OCI-LY3 (cell line): ENCODE data around the gene FMR1.

Experiments used
- H2AFZ ChIP-seq: fragments of 200-600, 300-600 bp; shearing (Covaris generic); 2 replicates; pipeline ENCODE4 v1.6.0; 2014; ENCODE audit warnings: antibody characterized with exemption, low read depth, low read length
- H3K27ac ChIP-seq: fragments of 200-600, 300-600 bp; sonication (generic); 2 replicates; pipeline ENCODE4 v1.5.1; 2014; ENCODE audit warnings: mild to moderate bottlenecking, low read length, moderate library complexity, mixed read lengths
- H3K27me3 ChIP-seq: fragments of 200-600, 300-600 bp; sonication (generic); 2 replicates; pipeline ENCODE4 v1.6.1; 2014; ENCODE audit warnings: low read depth, low read length, mixed read lengths
- H3K36me3 ChIP-seq: fragments of 200-600, 300-600 bp; sonication (generic); replicated peaks from 2 replicates; pipeline ENCODE3; 2014; ENCODE audit warnings: low read depth, low read length, mixed read lengths
- H3K4me1 ChIP-seq: fragments of 300-600, 200-600 bp; sonication (generic); 2 replicates; pipeline ENCODE4 v1.6.1; 2014; ENCODE audit warnings: low read length, mixed read lengths
- H3K4me2 ChIP-seq: fragments of 200-600, 300-600 bp; sonication (generic); 2 replicates; pipeline ENCODE4 v1.6.1; 2014; ENCODE audit warnings: low read length, mixed read lengths
- H3K4me3 ChIP-seq: fragments of 300-600, 200-600 bp; sonication (generic); 2 replicates; pipeline ENCODE4 v1.5.1; 2014; ENCODE audit warnings: antibody characterized with exemption, mild to moderate bottlenecking, low read length, moderate library complexity
- H3K79me2 ChIP-seq: fragments of 300-600, 200-600 bp; shearing (Covaris generic); 2 replicates; pipeline ENCODE4 v1.6.1; 2014; ENCODE audit warnings: mild to moderate bottlenecking, low read length, mixed read lengths
- H3K9ac ChIP-seq: fragments of 300-600, 200-600 bp; shearing (Covaris generic); 2 replicates; pipeline ENCODE4 v1.6.0; 2014; ENCODE audit warnings: mild to moderate bottlenecking, low read length, moderate library complexity
- H3K9me3 ChIP-seq: fragments of 200-600, 300-600 bp; shearing (Covaris generic); 2 replicates; pipeline ENCODE4 v1.6.1; 2014; ENCODE audit warnings: low read length, mixed read lengths; ENCODE audit not compliant: insufficient read depth
- H4K20me1 ChIP-seq: fragments of 200-600, 300-600 bp; sonication (generic); 2 replicates; pipeline ENCODE4 v1.6.1; 2016; ENCODE audit warnings: low read length, mixed read lengths; ENCODE audit not compliant: insufficient read depth
- EZH2phosphoT487 ChIP-seq: fragments of 200-600 bp; shearing (Covaris generic); IDR thresholded peaks from 2 replicates; pipeline ENCODE4 v1.6.1; 2018; ENCODE audit warnings: antibody characterized with exemption, mixed run types, low read depth
- TF ChIP-seq, protein P1 (sequence below): fragments of 200-600, 300-600 bp; sonication (generic); IDR thresholded peaks from 2 replicates; pipeline ENCODE4 v1.5.1; 2014; ENCODE audit warnings: antibody characterized with exemption, low read length, low read depth

Gene FMR1

DNA sequence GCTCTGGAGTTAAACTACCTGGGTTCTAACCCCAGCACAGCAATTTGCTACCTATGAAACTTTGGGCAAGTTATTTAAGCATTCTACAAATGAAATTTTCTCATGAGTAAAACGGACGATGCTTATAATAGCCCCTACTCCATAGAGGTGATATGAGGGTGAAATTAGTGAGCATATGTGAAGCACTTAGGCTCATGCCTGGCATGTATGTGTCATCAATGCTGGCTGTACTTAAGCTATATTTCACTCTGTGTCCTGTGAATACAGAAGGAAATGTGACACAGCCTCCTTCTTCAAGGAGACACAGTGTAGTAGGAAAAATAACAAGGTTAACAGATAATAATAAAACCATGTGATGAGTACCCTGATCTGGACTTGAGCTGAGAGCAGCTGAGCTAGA, 49.0 kb downstream of the FMR1 start:
- Histone ChIP-seq H3K4me1 (no peaks in the 10 kb centered on the region), H3K4me2 (no peak overlapping the region), H3K9me3 (no peaks in the 10 kb centered on the region), H3K27me3 (no peaks in the 10 kb centered on the region), H3K27ac (no peak overlapping the region), H3K9ac (no peak overlapping the region), H2AFZ (no peak overlapping the region), H3K4me3 (no peak overlapping the region), H3K36me3 (no peaks in the 10 kb centered on the region), H4K20me1 (no peaks in the 10 kb centered on the region), H3K79me2 (no peaks in the 10 kb centered on the region)
- TF ChIP-seq, protein P1, sequence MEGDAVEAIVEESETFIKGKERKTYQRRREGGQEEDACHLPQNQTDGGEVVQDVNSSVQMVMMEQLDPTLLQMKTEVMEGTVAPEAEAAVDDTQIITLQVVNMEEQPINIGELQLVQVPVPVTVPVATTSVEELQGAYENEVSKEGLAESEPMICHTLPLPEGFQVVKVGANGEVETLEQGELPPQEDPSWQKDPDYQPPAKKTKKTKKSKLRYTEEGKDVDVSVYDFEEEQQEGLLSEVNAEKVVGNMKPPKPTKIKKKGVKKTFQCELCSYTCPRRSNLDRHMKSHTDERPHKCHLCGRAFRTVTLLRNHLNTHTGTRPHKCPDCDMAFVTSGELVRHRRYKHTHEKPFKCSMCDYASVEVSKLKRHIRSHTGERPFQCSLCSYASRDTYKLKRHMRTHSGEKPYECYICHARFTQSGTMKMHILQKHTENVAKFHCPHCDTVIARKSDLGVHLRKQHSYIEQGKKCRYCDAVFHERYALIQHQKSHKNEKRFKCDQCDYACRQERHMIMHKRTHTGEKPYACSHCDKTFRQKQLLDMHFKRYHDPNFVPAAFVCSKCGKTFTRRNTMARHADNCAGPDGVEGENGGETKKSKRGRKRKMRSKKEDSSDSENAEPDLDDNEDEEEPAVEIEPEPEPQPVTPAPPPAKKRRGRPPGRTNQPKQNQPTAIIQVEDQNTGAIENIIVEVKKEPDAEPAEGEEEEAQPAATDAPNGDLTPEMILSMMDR = no peak
- TF ChIP-seq EZH2phosphoT487 = no peak

DNA sequence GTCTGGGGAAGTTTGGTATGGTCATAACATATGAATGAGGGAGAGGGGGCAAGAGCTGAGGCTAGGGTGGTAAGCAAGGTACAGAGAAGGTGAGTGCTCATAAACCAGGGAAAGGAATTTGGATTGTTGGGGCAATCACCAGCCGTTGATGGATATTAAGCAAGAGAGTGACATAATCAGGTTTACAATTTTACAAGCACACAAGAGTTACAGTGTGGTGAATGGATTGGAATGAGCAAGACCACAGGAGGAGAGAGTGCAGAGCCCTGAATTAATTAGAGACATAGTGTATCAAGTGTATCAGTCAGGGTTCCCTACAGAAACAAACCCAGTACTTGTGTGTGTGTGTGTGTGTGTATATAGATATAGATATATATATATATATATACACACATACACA, 50.8 kb downstream of the FMR1 start:
- no peaks in the 10 kb centered on the region for H3K9me3 ChIP-seq
- no peak overlapping the region for H3K9ac ChIP-seq
- H2AFZ ChIP-seq = no peak overlapping the region
- H3K4me1 ChIP-seq = no peaks in the 10 kb centered on the region
- no peaks in the 10 kb centered on the region for H4K20me1 ChIP-seq
- no peaks in the 10 kb centered on the region for H3K36me3 ChIP-seq
- no peak overlapping the region for H3K4me3 ChIP-seq
- no peak for TF ChIP-seq EZH2phosphoT487
- TF ChIP-seq, protein P1 = no peak
- no peaks in the 10 kb centered on the region for H3K79me2 ChIP-seq
- H3K27me3 ChIP-seq = no peaks in the 10 kb centered on the region
- H3K4me2 ChIP-seq = no peak overlapping the region
- H3K27ac ChIP-seq = no peak overlapping the region

DNA sequence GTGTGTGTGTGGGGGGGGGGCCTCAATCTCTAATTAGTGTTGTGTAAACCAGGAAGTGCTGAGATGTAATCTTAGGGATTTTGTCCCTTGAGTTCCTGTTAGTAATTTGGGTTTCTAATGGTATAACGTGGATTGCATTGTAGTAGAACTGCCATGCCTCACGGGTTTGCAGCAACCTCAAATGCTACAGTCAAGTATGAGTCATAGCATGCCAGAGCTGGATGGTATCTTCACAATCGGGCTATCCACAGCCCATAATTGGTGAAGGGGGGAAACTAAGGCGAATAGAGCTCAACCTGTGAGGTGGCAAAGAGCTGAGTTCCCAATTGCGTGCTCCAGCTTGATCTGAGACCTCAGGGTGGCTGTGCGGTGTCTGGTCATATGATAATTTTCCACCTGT, 67.2 kb downstream of the FMR1 start:
- Histone ChIP-seq H3K9me3 (no peaks in the 10 kb centered on the region), H3K36me3 (no peaks in the 10 kb centered on the region), H4K20me1 (no peaks in the 10 kb centered on the region), H3K27ac (no peak overlapping the region), H3K9ac (no peak overlapping the region), H2AFZ (no peak overlapping the region), H3K4me2 (no peak overlapping the region), H3K4me3 (no peak overlapping the region), H3K79me2 (no peaks in the 10 kb centered on the region), H3K27me3 (no peaks in the 10 kb centered on the region), H3K4me1 (no peaks in the 10 kb centered on the region)
- TF ChIP-seq EZH2phosphoT487 = no peak
- TF ChIP-seq, protein P1 = no peak

DNA sequence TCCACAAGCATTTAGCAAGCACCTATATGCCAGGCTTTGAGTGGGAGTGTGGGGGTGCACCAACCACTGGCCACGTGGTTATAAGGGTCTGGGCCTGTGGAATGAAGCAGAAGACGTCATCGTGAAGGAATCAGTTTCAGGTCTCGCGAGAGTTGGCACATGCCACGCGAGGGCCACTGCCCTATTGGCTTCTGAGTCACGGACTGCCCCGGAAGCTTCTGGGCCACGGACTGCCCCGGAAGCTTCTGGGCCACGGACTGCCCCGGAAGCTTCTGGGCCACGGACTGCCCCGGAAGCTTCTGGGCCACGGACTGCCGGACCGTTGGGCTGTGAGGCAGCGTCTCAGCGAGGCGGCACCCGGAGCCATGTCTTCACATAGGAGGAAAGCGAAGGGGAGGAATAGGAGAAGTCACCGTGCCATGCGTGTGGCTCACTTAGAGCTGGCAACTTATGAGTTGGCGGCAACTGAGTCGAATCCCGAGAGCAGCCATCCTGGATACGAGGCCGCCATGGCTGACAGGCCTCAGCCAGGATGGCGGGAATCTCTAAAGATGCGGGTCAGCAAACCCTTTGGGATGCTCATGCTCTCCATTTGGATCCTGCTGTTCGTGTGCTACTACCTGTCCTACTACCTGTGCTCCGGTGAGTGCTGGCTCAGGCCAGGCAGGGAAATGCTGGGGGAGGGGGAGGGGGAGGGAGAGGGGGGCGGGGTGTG, 69.5 kb downstream of the FMR1 start, which contains the start of gene FMR1NB:
TSS of gene FMR1NB (plus strand) at position 300 of the 715 bp plus-strand sequence. CDS start at position 366, 66 bp downstream.
- H3K36me3 ChIP-seq = no peaks in the 10 kb centered on the region
- no peaks in the 10 kb centered on the region for H3K9me3 ChIP-seq
- no peak within 1 kb of the TSS for H3K4me3 ChIP-seq
- H3K4me1 ChIP-seq = no peaks in the 10 kb centered on the region
- no peaks in the 10 kb centered on the region for H3K79me2 ChIP-seq
- H3K9ac ChIP-seq = no peak within 1 kb of the TSS
- no peak within 1 kb of the TSS for H3K4me2 ChIP-seq
- no peaks in the 10 kb centered on the region for H3K27me3 ChIP-seq
- TF ChIP-seq, protein P1 = no peak
- no peak for TF ChIP-seq EZH2phosphoT487
- no peak within 1 kb of the TSS for H2AFZ ChIP-seq
- H4K20me1 ChIP-seq = no peaks in the 10 kb centered on the region
- no peak within 1 kb of the TSS for H3K27ac ChIP-seq
